Dedifferentiated amniotic fluid mesenchymal stem cell (primary cell): Measurements from ENCODE around the gene LMTK3.

Source experiments
- DNase-seq: peaks from one replicate; pipeline ENCODE4 v3.0.0-alpha.2; 2016; ENCODE audit errors: extremely low spot score

Gene LMTK3

DNA sequence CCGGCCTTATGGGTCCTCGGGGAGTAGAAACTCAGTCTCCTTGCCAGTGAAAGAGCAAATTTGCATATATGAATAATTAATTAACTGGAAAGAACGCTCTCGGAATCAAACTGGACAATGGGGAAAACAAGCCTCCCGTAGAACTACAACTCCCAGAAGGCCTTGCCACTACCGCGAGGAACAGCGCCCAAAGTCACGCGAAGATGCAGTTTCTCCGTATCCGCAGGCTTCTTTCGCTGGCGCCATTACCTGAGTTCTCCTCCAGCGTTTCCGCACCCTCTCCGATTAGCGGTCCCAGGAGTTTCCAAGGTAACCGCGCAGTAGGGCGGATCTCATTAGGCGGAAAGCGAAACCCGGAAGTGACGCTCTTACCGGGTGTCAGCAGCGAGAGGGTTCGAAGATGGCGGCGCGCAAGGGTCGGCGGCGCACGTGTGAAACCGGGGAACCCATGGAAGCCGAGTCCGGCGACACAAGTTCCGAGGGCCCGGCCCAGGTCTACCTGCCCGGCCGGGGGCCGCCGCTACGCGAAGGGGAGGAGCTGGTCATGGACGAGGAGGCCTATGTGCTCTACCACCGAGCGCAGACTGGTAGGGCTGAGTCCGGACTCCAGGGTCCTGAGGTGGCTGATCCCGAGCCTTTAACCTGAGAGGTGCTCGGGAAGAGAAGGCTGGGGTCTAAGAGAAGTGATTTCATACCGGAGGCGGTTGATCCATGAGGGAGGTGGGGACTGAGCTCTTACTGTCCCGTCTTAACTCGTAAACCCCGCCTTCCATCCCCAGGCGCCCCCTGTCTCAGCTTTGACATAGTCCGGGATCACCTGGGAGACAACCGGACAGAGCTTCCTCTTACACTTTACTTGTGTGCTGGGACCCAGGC is 65.8 kb downstream of the LMTK3 start, which contains the start of gene GRWD1:
Gene GRWD1 (plus strand): TSS at position 378 of the 876 bp plus-strand sequence. CDS start 23 bp downstream, at position 401.
- DNase-seq, result peak; percentile 92

DNA sequence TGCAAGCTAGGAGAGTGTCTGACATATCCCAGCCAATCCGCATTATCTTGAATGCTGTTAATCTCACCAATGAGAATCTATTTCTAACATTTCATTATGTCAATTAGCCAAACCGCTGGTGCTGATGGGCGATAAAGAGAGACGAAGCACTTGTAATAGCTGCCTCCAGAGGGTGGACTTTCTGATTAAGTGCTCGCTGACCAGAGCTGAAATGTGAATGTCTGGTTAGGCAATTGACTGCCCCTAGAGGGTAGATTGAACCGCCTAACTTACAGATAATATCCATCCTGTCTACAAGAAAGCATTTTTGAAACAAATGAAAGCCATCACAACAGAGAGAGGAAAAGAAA is 66.4 kb downstream of the LMTK3 start:
- peak; percentile 92 for DNase-seq

DNA sequence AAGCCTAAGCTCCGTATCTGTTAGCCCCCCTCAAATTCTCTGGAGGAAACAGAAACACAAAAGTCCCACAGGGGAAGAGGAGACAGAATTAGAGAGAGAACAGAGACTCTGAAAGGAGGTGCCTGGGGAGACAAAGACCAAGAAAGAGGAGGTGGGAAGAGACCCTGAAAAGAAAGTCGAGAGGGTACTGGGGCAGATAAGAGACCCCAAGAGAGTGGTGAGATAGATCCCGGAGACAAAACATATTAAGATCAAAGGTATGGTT is 66.8 kb downstream of the LMTK3 start:
- DNase-seq, result no peak

DNA sequence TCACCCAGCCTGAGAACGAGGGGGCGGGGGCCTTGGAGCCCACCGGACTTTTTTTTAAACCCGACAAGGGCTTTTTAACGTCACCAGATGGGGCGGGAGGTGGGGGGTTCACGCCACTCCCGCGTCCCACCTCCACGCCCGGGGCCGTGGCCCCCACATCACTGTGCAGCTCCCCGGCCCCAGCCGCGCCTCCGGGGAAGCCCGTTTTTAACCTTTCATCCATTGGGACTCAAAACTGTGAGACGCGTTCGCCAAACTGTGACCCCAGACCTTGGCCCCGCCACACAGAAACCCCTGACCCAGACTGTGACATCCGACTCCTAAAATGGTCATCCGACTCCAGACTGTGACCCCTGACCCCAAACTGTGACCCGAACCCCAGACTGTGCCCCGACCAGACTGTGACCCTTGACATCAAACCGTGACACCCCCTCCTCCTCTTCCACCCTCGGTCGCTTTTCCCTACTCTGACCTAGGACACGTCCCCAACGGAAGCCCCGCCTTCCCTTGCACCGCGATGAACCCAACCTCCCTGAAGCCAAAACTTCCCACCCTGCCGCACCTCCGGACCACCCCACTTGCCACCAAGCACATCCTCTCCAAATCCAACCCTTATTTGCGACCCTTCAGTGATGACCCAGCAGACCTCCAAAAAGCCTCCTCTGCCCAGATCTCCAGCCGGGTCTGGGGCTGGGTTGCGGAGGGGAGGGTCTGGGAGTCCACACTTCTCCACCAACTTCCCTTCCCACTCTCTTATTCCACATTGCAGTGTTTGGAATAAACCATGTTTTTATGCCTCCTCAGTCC is 67.3 kb downstream of the LMTK3 start:
- DNase-seq, result no peak

DNA sequence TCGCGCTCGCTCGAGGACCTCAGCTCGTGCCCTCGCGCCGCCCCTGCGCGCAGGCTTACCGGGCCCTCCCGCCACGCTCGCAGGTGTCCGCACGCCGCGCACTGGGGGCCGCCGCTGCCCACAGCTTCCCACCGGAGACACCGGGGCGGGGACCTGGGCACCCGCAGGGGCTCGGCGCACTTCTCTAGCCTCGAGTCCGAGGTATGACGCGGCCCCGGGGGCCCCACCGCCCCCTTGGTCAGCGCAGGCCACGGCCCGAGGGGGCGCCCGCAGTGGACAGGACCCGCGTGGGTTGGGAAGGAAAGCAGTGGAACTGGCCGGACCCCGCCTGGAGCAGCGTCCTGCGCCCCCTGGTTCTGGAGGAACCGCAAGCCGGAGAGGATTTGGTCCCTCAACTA is 67.9 kb downstream of the LMTK3 start:
- no peak for DNase-seq

DNA sequence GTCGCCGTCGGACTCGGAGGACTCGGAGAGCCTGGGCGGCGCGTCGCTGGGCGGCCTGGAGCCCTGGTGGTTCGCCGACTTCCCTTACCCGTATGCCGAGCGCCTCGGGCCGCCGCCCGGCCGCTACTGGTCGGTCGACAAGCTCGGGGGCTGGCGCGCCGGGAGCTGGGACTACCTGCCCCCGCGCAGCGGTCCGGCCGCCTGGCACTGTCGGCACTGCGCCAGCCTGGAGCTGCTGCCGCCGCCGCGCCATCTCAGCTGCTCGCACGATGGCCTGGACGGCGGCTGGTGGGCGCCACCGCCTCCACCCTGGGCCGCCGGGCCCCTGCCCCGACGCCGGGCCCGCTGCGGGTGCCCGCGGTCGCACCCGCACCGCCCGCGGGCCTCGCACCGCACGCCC is 68.4 kb downstream of the LMTK3 start:
- DNase-seq, result no peak

DNA sequence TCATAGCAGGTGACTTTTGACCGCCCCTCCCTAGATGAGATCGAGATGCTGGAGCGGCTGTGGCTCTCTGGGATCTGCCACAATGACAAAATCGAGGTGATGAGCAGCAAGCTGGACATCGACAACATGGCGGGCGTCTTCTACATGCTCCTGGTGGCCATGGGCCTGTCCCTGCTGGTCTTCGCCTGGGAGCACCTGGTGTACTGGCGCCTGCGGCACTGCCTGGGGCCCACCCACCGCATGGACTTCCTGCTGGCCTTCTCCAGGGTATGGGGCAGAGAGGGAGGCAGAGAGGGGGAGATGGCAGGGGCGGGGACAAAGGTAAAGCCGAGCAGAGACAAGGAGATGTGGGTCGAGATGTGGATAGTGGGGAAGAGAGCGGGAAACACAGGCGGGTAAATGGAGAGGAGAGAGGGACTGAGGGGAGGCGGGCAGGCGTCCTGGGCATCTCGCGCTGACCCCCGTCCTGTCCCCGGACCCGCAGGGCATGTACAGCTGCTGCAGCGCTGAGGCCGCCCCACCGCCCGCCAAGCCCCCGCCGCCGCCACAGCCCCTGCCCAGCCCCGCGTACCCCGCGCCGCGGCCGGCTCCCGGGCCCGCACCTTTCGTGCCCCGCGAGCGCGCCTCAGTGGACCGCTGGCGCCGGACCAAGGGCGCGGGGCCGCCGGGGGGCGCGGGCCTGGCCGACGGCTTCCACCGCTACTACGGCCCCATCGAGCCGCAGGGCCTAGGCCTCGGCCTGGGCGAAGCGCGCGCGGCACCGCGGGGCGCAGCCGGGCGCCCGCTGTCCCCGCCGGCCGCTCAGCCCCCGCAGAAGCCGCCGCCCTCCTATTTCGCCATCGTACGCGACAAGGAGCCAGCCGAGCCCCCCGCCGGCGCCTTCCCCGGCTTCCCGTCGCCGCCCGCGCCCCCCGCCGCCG is 69.3 kb downstream of the LMTK3 start:
- DNase-seq, result no peak

DNA sequence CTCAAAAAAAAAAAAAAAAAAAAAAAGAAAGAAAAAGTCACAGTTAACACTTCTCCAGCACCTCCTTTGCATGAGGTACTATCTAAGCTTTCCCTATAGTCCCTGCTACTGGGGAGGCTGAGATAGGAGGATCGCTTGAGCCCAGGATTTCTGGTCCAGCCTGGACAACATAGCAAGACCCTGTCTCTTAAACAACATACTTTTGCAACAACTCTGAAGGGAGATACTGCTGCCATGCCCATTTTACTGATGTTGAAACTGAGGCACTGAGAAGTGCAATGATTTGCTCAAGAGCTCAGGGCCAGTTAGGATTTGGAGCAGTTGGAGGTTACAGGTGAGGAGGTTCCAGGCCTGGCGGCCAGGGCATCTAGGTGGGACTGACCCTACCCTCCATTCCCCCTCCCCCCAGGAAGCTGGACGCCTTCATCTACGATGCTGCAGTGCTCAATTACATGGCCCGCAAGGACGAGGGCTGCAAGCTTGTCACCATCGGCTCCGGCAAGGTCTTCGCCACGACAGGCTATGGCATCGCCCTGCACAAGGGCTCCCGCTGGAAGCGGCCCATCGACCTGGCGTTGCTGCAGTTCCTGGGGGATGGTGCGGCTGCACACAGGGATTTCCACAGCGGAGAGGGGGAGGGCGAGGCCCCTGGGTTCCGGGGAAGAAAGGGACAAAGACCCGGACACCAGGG is 70.1 kb downstream of the LMTK3 start:
- DNase-seq, result no peak

DNA sequence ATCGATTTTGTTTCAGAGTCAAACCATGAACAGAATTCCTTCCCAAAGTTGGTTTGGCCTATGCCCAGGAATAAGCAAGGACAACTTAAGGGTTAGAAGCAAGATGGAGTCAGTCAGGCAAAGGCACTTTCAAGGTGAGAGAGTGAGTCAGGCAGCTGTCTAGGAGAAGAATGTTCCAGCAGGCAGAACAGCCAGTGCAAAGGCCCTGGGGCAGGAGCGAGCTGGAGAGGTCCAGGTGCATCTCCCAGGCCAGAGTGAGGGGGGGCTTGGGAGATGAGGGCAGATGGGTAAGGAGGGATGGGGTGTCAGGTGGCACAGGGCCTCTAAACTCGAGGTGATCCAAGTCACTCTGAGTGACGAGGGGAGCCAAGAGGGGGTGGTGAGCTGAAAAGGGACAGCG is 75.0 kb downstream of the LMTK3 start:
- no peak for DNase-seq
